ENCODE data around the gene NUP214. TPM values are rescaled to one million over a fixed set of nuclear protein-coding genes. Genes with fewer than 3 reads are reported as not detected.
A peak's percentile ranks its signal among the peaks of the same experiment; 100 is the strongest.

NUP214 gene
- total and polyA plus RNA-seq, 2 of the 8 experiments (the other 6 are each of a cell fraction or from before 2014, with no cell fraction given) = 28.6 to 50.2 TPM

DNA sequence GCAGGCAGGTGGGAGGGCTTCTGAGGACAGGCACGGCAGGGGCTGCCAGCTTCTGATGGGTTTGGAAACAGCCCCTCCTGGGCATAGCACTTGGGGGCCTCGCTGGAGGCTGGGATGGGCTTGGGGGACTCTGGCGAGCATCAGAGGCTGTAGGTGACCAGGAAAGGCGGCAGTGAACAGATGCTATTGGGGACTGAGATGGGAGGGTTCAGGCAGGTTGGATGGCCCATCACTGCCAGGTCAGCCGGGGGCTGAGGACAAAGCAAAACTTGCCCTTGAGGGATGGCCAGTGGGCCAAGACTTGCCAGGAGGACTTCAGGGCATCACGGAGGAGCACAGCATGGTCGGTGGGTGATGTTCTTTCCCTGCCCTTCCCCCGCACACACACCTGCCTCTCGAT is 22.4 kb upstream of the NUP214 start:
- peak overlapping the region; percentile 88 for H2BK5ac ChIP-seq (ENCODE audit: low read depth, low read length)
- no peak overlapping the region for H3K23ac ChIP-seq (ENCODE audit: insufficient read length)
- H3K27ac ChIP-seq (ENCODE audit: low read depth, low read length) = peak overlapping the region; percentile 40; the same call in 1 of the 2 replicates
- peaks cover 7 to 33% (median 11%) of the 10 kb centered on the region in 4 experiments; a peak in 7 of 8 replicates for H3K36me3 ChIP-seq (ENCODE audit: control insufficient read depth in 2 of 4, insufficient read depth in 4 of 4, low read length in 3 of 4)
- H3K79me2 ChIP-seq (ENCODE audit: control insufficient read depth in 1 of 2, insufficient read depth in 2 of 2, low read length in 2 of 2) = peaks cover 0 to 9% of the 10 kb centered on the region in 2 experiments; a peak in 1 of 4 replicates
- H3K9me3 ChIP-seq (ENCODE audit: insufficient read depth in 2 of 2, low read depth in 1 of 2, low read length in 1 of 2) = no peaks in the 10 kb centered on the region
- H2BK12ac ChIP-seq (ENCODE audit: low read depth, low read length) = 0 out of 2 replicates have a peak overlapping the region, but pooled peaks have one; percentile 3
- peaks cover 8 to 53% (median 38%) of the 10 kb centered on the region in 4 experiments for H3K4me1 ChIP-seq (replicated peaks in 1 of 4; ENCODE audit: control insufficient read depth in 3 of 4, insufficient read depth in 4 of 4, low read length in 3 of 4)
- H2AFZ ChIP-seq (ENCODE audit: low read length) = no peak overlapping the region
- no peak for FAIRE-seq
- H4K91ac ChIP-seq (replicated peaks; ENCODE audit: insufficient read length, low read length) = peak overlapping the region; percentile 61
- H3K9ac ChIP-seq (replicated peaks in 1 of 4; ENCODE audit: extremely low read depth in 1 of 4, low read depth in 3 of 4, low read length in 3 of 4) = peak overlapping the region in 1 of 4 experiments; percentile 44; a peak in 2 of 7 replicates
- H4K20me1 ChIP-seq (replicated peaks in 1 of 2; ENCODE audit: control insufficient read depth in 1 of 2, insufficient read depth in 2 of 2, low read length in 2 of 2) = peaks cover 2 to 3% of the 10 kb centered on the region in 2 experiments
- H3K14ac ChIP-seq (ENCODE audit: insufficient read length) = no peak overlapping the region
- H4K8ac ChIP-seq (ENCODE audit: extremely low read depth, insufficient read depth, low read length) = 0 out of 2 replicates have a peak overlapping the region, but pooled peaks have one; percentile 66
- CTCF ChIA-PET (ENCODE audit: partially characterized antibody) = interaction anchor here (1.3 to 6.3 kb wide), 4 partner anchors 9 to 57 kb away, joined by 3 to 47 read pairs (median 8); no protein-coding TSS in a partner anchor
- peak overlapping the region; percentile 48; the same call in 1 of the 2 replicates for H3K18ac ChIP-seq (ENCODE audit: extremely low read depth, low read length)
- peak overlapping the region; percentile 15 for H2BK120ac ChIP-seq (replicated peaks; ENCODE audit: low read depth, low read length)
- H2BK15ac ChIP-seq (ENCODE audit: low read length) = peak overlapping the region; percentile 14; the same call in 1 of the 2 replicates
- peak overlapping the region; percentile 22 for H4K5ac ChIP-seq (ENCODE audit: insufficient read length, low read depth, low read length)
- TF ChIP-seq PHF8 (conservative IDR thresholded peaks at IDR 0.05; ENCODE audit: low read depth, low read length) (no peak), POLR2AphosphoS5 (IDR thresholded peaks at IDR 0.05; ENCODE audit: low read depth, low read length) (0 out of 2 replicates have a peak, but pooled peaks have one; percentile 39)
- peak overlapping the region; percentile 1 to 27; a peak in 1 of 4 replicates for H3K4me2 ChIP-seq (ENCODE audit: insufficient read depth in 1 of 2, low read depth in 2 of 2, low read length in 2 of 2)
- H2BK20ac ChIP-seq (ENCODE audit: low read length) = no peak overlapping the region
- no peak for DNase-seq (ENCODE audit: low read depth in 1 of 2, low spot score in 2 of 2)
- H3K23me2 ChIP-seq (ENCODE audit: low read depth, low read length) = no peaks in the 10 kb centered on the region
- H2AK5ac ChIP-seq (ENCODE audit: low read depth, low read length) = peak overlapping the region; percentile 82; the same call in 1 of the 2 replicates
- WGBS, 2 experiments (ENCODE audit: extremely low coverage in 1 of 2, insufficient coverage in 1 of 2, insufficient read length in 1 of 2, insufficient replicate concordance in 2 of 2, low coverage in 1 of 2, low lambda C conversion rate in 2 of 2, missing lambda C conversion rate in 1 of 2) = 83% methylated on average over 9 of the region's 9 CpGs; no CpG with 5 or more reads in 1 of the 2 experiments
- peak overlapping the region; percentile 71 for H3K4ac ChIP-seq (replicated peaks; ENCODE audit: insufficient read length, low read depth, low read length)
- H3K56ac ChIP-seq (replicated peaks; ENCODE audit: insufficient read length, low read depth, low read length) = no peak overlapping the region
- no peaks in the 10 kb centered on the region for H3K27me3 ChIP-seq (replicated peaks in 1 of 4; ENCODE audit: control insufficient read depth in 3 of 4, extremely low read depth in 1 of 4, insufficient read depth in 3 of 4, low read length in 3 of 4)
- peaks cover 5% of the 10 kb centered on the region for H3K79me1 ChIP-seq (ENCODE audit: low read depth, low read length)
- H3K4me3 ChIP-seq (ENCODE audit: extremely low read depth in 1 of 4, insufficient read depth in 2 of 4, low read depth in 3 of 4, low read length in 4 of 4) = no peak overlapping the region
- POLR2A ChIA-PET (ENCODE audit: partially characterized antibody) = interaction anchor here (0.7 to 32.4 kb wide), 6 partner anchors 1 to 92 kb away, joined by 3 to 751 read pairs (median 5); partner anchors contain the start of genes AIF1L and NUP214

Data from H1 (cell line).